RKO (cell line): Measurements from ENCODE around the gene DENND10.
"Not testable (repeated sequence)": the region's sequence is repeated elsewhere in the genome, so short reads cannot be mapped to it uniquely, and the experiment has no call there.

ENCODE experiments used
- DNase-seq: peaks from one replicate; pipeline ENCODE4 v3.0.0-alpha.2; 2016; ENCODE audit warnings: low spot score

The DENND10 gene

DNA sequence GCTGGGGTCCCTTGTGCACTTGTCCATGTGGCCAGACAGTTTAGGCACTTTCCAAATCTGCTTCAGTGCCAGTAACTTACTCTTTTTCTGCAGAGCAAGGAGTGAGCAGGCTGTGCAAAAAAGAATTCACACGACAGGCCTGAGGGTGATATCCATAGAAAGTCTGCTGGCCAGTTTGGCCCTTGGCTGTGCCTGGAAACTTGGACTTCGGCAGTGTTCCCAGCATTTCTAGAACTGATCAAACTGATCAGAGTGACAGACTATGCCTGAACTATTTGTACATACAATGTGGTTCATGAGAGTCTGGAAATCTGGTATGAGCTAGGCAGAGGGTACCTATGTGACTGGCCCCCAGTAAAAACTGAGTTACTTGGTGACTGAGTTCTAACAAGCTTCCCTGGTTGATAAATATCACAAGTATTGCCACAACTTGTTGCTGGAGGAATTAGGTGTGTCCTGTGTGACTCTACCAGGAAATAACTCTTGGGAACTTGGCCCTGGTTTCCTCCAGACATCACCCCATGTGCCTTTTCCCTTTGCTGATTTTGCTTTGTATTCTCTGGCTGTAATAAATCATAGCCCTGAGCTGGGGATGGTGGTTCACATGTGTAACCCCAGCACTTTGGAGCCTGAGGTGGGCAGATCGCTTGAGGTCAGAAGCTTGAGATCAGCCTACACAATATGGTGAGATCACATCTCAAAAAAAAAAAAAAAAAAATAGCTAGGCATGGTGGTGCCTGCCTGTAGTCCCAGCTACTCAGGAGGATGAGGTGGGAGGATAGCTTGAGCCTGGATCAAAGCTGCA, 3.3 kb upstream of the DENND10 start:
- DNase-seq, result no peak

DNA sequence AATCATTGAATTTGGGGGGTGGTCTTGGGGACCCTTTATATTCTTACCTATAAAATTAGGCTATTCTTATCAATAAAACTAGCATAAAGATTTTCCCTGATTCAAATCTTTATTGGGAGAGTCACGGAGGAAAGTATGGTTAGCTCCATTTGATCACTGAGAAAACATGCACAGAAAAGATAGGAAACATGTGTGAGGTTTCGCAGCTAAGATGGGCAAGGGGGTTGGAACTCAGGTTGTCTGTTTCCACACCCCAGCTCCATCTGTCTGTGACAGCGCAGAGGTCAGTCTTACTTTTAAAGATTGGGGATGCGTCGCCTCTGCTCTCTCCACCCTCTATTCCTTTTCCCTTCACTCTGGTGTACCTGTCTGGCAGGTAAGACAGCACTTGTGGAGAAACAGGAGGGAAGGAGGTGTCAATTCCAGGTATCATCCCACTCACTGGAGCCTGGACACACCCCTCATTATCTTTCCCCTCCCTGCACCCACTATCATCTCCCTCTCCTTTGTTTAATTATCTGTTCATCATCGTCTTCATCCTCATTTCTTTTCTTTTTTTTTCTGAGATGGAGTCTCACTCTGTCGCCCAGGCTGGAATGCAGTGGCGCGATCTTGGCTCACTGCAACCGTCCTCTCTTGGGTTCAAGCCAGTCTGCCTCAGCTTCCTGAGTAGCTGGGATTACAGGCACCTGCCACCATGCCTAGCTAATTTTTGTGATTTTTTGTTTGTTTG, 2.4 kb upstream of the DENND10 start:
- DNase-seq, result no peak

DNA sequence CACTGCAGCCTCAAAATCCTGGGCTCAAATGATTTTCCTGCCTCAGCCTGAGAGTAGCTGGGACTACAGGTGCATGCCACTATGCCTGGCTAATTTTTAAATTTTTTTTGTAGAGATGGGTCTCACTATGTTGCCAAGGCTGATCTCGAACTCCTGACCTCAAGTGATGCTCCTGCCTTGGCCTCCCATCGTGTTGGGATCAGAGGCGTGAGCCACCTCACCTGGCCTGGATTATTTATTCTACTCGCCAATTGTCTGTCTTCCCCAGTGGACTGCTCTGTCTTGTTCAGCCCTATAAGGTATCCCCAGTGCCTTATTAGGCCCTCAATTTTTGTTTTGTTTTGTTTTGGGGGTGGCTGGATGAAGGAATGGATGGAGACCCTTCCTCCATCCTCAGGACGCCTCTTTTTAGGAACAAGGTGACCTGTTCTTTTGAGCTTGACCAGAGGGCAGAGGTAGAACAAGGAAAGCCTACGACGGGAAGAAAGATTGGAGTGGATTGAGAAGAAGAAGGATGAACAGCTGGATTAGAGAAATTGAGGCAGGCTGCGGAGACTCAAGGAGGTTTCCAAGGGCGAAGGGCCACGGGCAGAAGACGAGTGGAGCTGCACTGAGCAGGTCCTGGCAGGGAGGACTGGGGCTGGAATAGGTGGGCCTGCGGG, 541 bp upstream of the DENND10 start:
- no peak for DNase-seq

- DNase-seq, result peak; percentile 23
Observed at GRCh38 chr10:119104654-119105015, 722 bp downstream of the DENND10 start.

GRCh38 chr10:119105155-119105554, 1.2 kb downstream of the DENND10 start:
- no peak for DNase-seq

DNA sequence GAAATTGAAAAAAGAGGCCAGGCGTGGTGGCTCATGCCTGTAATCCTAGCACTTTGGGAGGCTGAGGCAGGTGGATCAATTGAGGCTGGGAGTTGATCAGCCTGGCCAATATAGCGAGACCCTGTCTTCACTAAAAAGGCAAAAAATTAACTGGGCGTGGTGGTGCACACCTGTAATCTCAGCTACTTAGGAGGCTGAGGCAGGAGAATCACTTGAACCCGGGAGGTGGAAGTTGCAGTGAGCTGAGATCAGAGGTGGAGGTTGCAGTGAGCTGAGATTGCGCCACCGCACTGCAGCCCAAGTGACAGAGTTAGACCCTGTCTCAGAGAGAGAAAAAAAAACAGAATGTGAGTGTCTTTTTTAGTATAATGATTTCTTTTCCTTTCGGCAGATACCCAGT, 2.0 kb downstream of the DENND10 start:
- DNase-seq, result not testable (repeated sequence)

- not testable (repeated sequence) for DNase-seq
Observed at GRCh38 chr10:119107106-119107505, 3.2 kb downstream of the DENND10 start.

DNA sequence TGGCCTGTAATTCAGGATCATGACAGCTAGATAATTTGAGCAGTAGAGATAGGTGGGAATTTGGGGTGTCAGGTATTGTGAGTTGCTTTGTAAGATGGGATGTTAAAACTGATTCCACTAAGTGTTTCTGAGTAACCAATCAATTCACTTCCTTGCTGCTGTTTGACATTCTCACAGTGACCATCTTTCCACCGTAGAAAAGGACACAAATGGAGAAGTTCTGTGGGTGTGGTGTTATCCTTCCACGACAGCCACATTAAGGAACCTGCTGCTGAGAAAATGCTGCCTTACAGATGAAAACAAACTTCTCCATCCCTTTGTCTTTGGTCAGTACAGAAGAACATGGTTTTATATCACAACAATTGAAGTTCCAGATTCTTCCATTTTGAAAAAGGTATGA, 3.9 kb downstream of the DENND10 start:
- DNase-seq, result not testable (repeated sequence)

DNA sequence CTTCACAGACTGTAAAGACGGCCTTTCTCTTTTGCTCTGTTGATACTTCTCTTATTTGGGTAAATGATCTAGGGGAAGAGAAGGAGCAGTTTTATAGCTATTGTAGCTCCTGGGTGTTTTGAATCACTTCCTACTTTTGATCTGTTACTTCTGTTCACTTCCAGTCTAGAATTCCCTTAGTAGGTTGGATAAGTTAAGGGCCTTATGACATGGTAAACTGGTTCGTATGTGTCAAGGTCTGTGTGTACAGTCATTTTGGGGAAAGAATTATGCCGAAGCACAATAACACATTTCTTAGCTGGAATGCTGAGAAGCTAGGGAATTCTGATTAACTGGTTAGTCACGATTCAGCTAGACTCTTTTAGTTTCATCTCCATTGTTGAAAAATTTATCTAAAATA, 8.1 kb downstream of the DENND10 start:
- no peak for DNase-seq

DNA sequence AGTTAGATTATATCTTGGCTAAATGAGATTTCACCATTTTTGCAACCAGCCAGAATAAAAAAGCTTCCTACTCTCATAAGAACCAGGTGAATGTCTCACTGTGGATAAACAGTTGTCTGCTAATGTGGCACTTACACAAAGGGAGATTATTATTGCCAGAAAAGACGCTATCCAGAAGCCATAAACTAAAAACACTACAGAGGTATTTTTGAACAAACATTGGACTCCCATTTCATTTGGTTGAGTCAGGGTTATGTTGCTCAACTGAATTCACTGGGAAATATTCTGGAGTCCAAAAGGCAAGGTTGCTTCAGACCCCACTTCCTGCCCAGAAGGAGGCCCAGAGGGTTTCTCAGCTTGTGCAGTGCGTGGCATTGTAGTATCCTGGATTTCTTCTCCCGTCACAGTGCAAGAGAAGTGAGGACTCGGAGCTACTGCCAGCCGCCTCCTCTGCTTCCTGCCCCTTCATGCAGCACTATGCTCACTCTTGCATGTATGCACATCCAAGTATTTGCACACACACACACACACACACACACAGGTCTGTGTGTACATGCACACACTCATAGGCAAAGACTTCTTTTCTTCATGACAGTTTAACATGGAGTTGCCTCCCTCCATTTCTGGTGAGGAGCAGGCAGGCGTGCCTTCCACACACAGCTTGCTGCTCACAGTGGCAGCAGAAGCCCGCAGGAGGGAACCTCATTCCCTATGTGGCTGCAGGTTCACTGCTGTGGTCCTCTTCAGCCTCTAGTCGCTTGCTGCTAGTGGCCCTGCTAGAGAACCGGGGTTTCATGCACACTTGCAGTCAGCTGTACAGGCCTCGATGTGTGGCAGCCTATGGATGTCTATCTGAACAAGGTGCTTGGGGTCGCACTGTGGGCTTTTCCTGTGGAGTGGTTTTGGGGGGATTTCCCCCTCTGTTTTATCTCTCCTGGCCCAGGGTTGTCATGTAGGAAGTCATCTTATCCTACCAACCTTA, 10.1 kb downstream of the DENND10 start:
- no peak for DNase-seq

- DNase-seq, result no peak
Observed at GRCh38 chr10:119115926-119116325, 12.0 kb downstream of the DENND10 start.

GRCh38 chr10:119116326-119116951, 12.5 kb downstream of the DENND10 start:
- no peak for DNase-seq

GRCh38 chr10:119118231-119118630, 14.3 kb downstream of the DENND10 start:
- no peak for DNase-seq

GRCh38 chr10:119119400-119119799, 15.5 kb downstream of the DENND10 start:
- no peak for DNase-seq

GRCh38 chr10:119120413-119120867, 16.5 kb downstream of the DENND10 start:
- DNase-seq, result no peak

DNA sequence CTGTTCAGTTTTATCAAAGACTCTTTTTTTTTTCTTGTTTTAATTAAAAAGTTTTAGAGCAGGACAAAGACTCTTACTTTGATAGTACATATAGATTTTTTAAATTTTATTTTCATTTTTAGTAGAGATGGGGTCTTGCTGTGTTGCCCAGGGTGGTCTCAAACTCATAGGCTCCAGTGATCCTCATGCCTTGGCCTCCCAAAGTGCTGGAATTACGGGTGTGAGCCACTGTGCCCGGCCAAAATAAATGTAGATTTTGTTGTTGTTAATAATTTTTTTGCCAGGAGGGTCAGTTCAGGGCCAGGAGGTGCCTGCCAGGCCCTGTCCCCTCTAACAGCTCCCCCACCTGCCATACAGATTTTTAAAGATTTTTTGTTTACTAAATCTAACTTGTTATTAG, 17.0 kb downstream of the DENND10 start:
- no peak for DNase-seq

- DNase-seq, result no peak
Observed at GRCh38 chr10:119125942-119126341, 22.0 kb downstream of the DENND10 start.

GRCh38 chr10:119129721-119130120, 25.8 kb downstream of the DENND10 start:
- no peak for DNase-seq

DNA sequence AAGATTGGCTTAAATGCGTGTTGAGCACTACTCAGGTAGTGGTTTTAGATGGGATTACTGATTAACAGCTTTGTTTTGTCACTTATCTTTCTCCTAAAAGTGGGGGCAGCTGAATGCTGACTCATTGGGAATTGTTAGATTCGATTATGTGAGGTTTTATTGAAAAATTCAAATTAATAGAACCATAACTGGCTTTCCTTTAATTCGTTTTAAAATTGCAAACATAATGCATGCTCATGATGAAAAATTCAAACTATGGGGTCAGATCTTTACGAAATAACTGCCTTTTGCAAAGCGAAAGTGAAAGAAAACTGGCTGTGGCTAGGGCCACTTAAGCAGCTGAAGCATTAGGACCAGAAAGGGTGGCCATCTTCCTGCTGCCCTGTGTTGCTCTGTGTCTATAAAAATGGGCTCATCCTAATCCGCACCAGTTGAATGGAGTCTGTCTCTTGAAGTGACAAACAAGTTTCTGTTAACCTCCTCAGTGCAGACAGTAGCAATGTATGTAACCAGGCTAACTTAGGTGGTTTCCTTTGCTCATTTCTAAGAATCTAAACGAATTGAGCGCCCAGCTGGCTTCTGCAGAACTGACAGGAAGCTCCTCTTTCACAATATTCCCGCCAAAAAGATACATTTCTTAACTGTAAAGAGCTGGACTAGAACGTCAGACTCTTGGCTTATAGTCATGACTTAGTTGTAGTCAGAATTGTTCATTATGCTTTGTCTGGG, 27.8 kb downstream of the DENND10 start:
- peak; percentile 32 for DNase-seq

DNA sequence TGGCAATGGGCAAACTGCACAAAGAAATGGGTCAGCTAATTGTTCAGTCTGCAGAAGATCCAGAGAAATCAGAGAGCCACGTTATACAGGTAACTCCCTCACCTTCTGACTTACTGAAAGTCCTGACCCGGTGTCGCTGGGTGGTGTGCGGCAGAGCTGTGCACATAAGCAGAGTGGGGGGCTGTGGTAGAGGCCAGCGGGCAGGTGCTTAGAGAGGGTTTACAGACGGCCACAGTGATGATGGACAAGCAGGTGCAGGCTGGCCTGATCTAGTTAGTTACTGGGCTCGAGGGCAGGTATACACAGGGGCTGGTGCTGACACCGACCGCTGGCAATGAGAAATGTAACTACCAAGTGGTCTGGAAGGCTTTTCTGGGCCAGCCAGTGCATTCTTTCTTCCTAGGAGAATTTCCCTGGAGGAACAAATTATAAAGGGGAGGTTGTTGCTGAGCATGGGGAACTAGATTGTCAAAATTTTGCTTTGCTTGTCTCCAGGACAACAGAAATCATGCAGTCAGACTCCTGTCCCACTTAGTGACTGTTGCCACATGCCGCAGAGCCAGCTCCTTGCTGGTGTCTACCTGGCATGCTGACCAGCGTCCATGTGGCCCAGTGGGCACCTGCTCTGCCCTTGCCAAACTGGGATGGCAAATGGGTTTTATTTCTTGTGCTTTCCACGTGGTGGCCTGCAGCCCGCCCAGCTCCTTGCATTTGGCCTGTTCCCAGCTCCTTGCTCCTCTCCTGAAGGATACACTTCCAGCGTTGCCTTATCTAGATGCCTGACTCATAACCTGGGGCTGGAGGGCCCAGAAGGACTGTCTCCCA, 28.8 kb downstream of the DENND10 start:
- DNase-seq, result no peak
